ENCODE results near the gene KLK3. TPM values are rescaled to one million over a fixed set of nuclear protein-coding genes. Genes with fewer than 3 reads are reported as not detected.
A peak's percentile ranks its signal among the peaks of the same experiment; 100 is the strongest.

Gene KLK3
- total RNA-seq, 5 donors from 2014 or later (not counting 1 experiment from before 2014, with no cell fraction given): not detected

GRCh38 chr19:50899569-50899968, 44.9 kb downstream of the KLK3 start:
- 91% methylated on average over 1 of the region's 3 CpGs for WGBS (ENCODE audit: insufficient coverage)
- H3K27me3 ChIP-seq (replicated peaks in 1 of 2; ENCODE audit: control insufficient read depth in 2 of 2, extremely low read depth in 1 of 2, insufficient read depth in 2 of 2, low read length in 1 of 2): peaks cover 2 to 14% of the 10 kb centered on the region in 2 experiments
- Mint-ChIP-seq H3K9me3 (peaks cover 0 to 4% (median 0%) of the 10 kb centered on the region in 3 donors), H3K27ac (no peak overlapping the region), H3K4me1 (no peaks in the 10 kb centered on the region), H3K27me3 (peaks cover 22% of the 10 kb centered on the region in 2 donors), H3K4me3 (no peak overlapping the region), H3K36me3 (no peaks in the 10 kb centered on the region)
- no peaks in the 10 kb centered on the region for H3K4me1 ChIP-seq (ENCODE audit: control insufficient read depth in 1 of 2, extremely low read depth in 1 of 2, insufficient read depth in 2 of 2, low read length in 2 of 2)
- ATAC-seq (replicated peaks in 1 of 4) (no peak), DNase-seq (no peak)
- H3K36me3 ChIP-seq (ENCODE audit: control insufficient read depth in 2 of 2, extremely low read depth in 1 of 2, insufficient read depth in 1 of 2, low read length in 1 of 2): no peaks in the 10 kb centered on the region
- ChIA-PET CTCF (no interaction called here), POLR2A (no interaction called here)
- H3K4me3 ChIP-seq (ENCODE audit: control insufficient read depth in 1 of 2, extremely low read depth in 1 of 2, low read length in 1 of 2): no peak overlapping the region
- H3K9me3 ChIP-seq: no peaks in the 10 kb centered on the region
- no peak overlapping the region for H3K27ac ChIP-seq (ENCODE audit: low read length)

- H3K36me3 ChIP-seq (ENCODE audit: control insufficient read depth in 2 of 2, extremely low read depth in 1 of 2, insufficient read depth in 1 of 2, low read length in 1 of 2): no peaks in the 10 kb centered on the region
- H3K4me3 Mint-ChIP-seq: no peak overlapping the region
- no peaks in the 10 kb centered on the region for H3K9me3 ChIP-seq
- no peaks in the 10 kb centered on the region for H3K4me1 ChIP-seq (ENCODE audit: control insufficient read depth in 1 of 2, extremely low read depth in 1 of 2, insufficient read depth in 2 of 2, low read length in 2 of 2)
- H3K36me3 Mint-ChIP-seq: no peaks in the 10 kb centered on the region
- DNase-seq: no peak
- H3K9me3 Mint-ChIP-seq: no peaks in the 10 kb centered on the region
- H3K27me3 ChIP-seq (replicated peaks in 1 of 2; ENCODE audit: control insufficient read depth in 2 of 2, extremely low read depth in 1 of 2, insufficient read depth in 2 of 2, low read length in 1 of 2): peaks cover 2 to 15% of the 10 kb centered on the region in 2 experiments
- H3K27me3 Mint-ChIP-seq: peaks cover 29 to 32% of the 10 kb centered on the region in 2 donors
- no peak overlapping the region for H3K27ac ChIP-seq (ENCODE audit: low read length)
- 100% methylated on average over 1 of the region's 4 CpGs for WGBS (ENCODE audit: insufficient coverage)
- POLR2A ChIA-PET: no interaction called here
- H3K4me1 Mint-ChIP-seq: no peaks in the 10 kb centered on the region
- H3K27ac Mint-ChIP-seq: no peak overlapping the region
- H3K4me3 ChIP-seq (ENCODE audit: control insufficient read depth in 1 of 2, extremely low read depth in 1 of 2, low read length in 1 of 2): no peak overlapping the region
- no peak for ATAC-seq (replicated peaks in 1 of 4)
- CTCF ChIA-PET: no interaction called here
These were observed 47.9 kb downstream of the KLK3 start for GRCh38 chr19:50902640-50903039.

GRCh38 chr19:50906217-50906616, 51.5 kb downstream of the KLK3 start:
- H3K27me3 Mint-ChIP-seq: peaks cover 51 to 55% of the 10 kb centered on the region in 2 donors
- Histone ChIP-seq H3K27ac (ENCODE audit: low read length) (no peak overlapping the region), H3K4me1 (ENCODE audit: control insufficient read depth in 1 of 2, extremely low read depth in 1 of 2, insufficient read depth in 2 of 2, low read length in 2 of 2) (peaks cover 0 to 10% of the 10 kb centered on the region in 2 experiments), H3K4me3 (ENCODE audit: control insufficient read depth in 1 of 2, extremely low read depth in 1 of 2, low read length in 1 of 2) (no peak overlapping the region), H3K27me3 (replicated peaks in 1 of 2; ENCODE audit: control insufficient read depth in 2 of 2, extremely low read depth in 1 of 2, insufficient read depth in 2 of 2, low read length in 1 of 2) (peaks cover 7 to 47% of the 10 kb centered on the region in 2 experiments), H3K36me3 (ENCODE audit: control insufficient read depth in 2 of 2, extremely low read depth in 1 of 2, insufficient read depth in 1 of 2, low read length in 1 of 2) (no peaks in the 10 kb centered on the region), H3K9me3 (no peaks in the 10 kb centered on the region)
- ChIA-PET CTCF (no interaction called here), POLR2A (no interaction called here)
- H3K4me1 Mint-ChIP-seq: peaks cover 12% of the 10 kb centered on the region in 3 donors
- ATAC-seq (replicated peaks in 1 of 4): no peak
- H3K36me3 Mint-ChIP-seq: no peaks in the 10 kb centered on the region
- no peak overlapping the region for H3K4me3 Mint-ChIP-seq
- DNase-seq: peak in 15 of 35 experiments; percentile 2 to 42 (median 20)
- no peak overlapping the region for H3K27ac Mint-ChIP-seq
- 7% methylated on average over 5 of the region's 5 CpGs for WGBS (ENCODE audit: insufficient coverage)
- H3K9me3 Mint-ChIP-seq: no peaks in the 10 kb centered on the region

- no peak for ATAC-seq (replicated peaks in 1 of 4)
- no peaks in the 10 kb centered on the region for H3K36me3 ChIP-seq (ENCODE audit: control insufficient read depth in 2 of 2, extremely low read depth in 1 of 2, insufficient read depth in 1 of 2, low read length in 1 of 2)
- DNase-seq: no peak
- 77% methylated on average over 24 of the region's 25 CpGs for WGBS (ENCODE audit: insufficient coverage)
- H3K9me3 Mint-ChIP-seq: no peaks in the 10 kb centered on the region
- no peak overlapping the region for H3K27ac ChIP-seq (ENCODE audit: low read length)
- H3K4me1 Mint-ChIP-seq: peaks cover 12% of the 10 kb centered on the region in 3 donors
- peaks cover 9 to 64% of the 10 kb centered on the region in 2 experiments for H3K27me3 ChIP-seq (replicated peaks in 1 of 2; ENCODE audit: control insufficient read depth in 2 of 2, extremely low read depth in 1 of 2, insufficient read depth in 2 of 2, low read length in 1 of 2)
- no peak overlapping the region for H3K4me3 ChIP-seq (ENCODE audit: control insufficient read depth in 1 of 2, extremely low read depth in 1 of 2, low read length in 1 of 2)
- H3K4me1 ChIP-seq (ENCODE audit: control insufficient read depth in 1 of 2, extremely low read depth in 1 of 2, insufficient read depth in 2 of 2, low read length in 2 of 2): peaks cover 0 to 10% of the 10 kb centered on the region in 2 experiments
- ChIA-PET CTCF (no interaction called here), POLR2A (no interaction called here)
- peaks cover 51 to 61% of the 10 kb centered on the region in 2 donors for H3K27me3 Mint-ChIP-seq
- H3K4me3 Mint-ChIP-seq: peak overlapping the region in 1 of 3 donors; percentile 59
- no peak overlapping the region for H3K27ac Mint-ChIP-seq
- no peaks in the 10 kb centered on the region for H3K9me3 ChIP-seq
- H3K36me3 Mint-ChIP-seq: no peaks in the 10 kb centered on the region
These were observed 53.6 kb downstream of the KLK3 start for GRCh38 chr19:50908336-50908735.

GRCh38 chr19:50909240-50910070, 54.7 kb downstream of the KLK3 start:
- Mint-ChIP-seq H3K27me3 (peaks cover 47 to 58% of the 10 kb centered on the region in 2 donors), H3K27ac (no peak overlapping the region), H3K36me3 (no peaks in the 10 kb centered on the region), H3K4me1 (peaks cover 12% of the 10 kb centered on the region in 3 donors), H3K4me3 (peak overlapping the region; percentile 18 to 59 (median 31)), H3K9me3 (no peaks in the 10 kb centered on the region)
- 8% methylated on average over 34 of the region's 36 CpGs for WGBS (ENCODE audit: insufficient coverage)
- Histone ChIP-seq H3K27ac (ENCODE audit: low read length) (no peak overlapping the region), H3K9me3 (no peaks in the 10 kb centered on the region), H3K27me3 (replicated peaks in 1 of 2; ENCODE audit: control insufficient read depth in 2 of 2, extremely low read depth in 1 of 2, insufficient read depth in 2 of 2, low read length in 1 of 2) (peaks cover 9 to 64% of the 10 kb centered on the region in 2 experiments), H3K4me1 (ENCODE audit: control insufficient read depth in 1 of 2, extremely low read depth in 1 of 2, insufficient read depth in 2 of 2, low read length in 2 of 2) (peaks cover 0 to 10% of the 10 kb centered on the region in 2 experiments), H3K4me3 (ENCODE audit: control insufficient read depth in 1 of 2, extremely low read depth in 1 of 2, low read length in 1 of 2) (no peak overlapping the region), H3K36me3 (ENCODE audit: control insufficient read depth in 2 of 2, extremely low read depth in 1 of 2, insufficient read depth in 1 of 2, low read length in 1 of 2) (no peaks in the 10 kb centered on the region)
- peak in 4 of 35 experiments; percentile 2 to 11 (median 8) for DNase-seq
- ChIA-PET CTCF (no interaction called here), POLR2A (no interaction called here)
- ATAC-seq (replicated peaks in 1 of 4): peak in 2 of 4 experiments; percentile 20 to 53

Measured in T-cell (primary cell).